ENCODE measurements around the gene GABPB2.

Gene GABPB2

DNA sequence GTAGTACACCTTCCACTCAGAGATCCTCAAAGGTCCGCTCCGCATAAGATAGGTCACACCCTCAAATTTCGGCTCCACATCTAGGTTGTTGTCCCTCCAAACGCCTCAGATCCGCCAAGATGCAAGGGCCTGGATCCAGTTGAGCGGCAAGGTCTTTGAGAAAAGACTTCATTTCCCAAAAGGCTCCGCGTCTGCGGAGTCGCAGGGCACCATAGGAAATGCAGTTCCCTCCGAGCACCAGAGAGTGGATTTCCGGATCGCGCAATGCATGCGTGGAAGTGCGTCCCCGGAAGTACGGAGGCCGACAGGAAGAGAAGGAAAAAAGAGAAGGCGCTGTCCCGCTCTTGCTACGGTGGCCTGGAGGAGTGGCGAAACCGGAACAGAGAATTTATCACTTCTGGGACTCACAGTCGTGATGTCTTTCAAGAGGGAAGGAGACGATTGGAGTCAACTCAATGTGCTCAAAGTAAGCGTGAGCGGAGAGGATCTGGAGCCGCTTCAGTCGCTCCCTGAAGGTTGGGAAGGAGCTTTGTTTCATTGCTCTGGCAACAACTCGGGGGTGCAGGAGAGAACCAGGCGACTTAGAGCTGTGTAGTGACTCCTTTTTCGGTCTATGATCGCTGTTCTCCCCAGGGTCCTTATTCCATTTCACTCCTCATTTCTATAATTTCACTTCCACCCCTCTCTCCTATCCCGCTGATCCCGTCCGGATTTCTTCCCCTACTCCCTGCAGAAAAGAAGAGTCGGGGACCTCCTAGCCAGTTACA, 95.4 kb downstream of the GABPB2 start, which contains the start of the genes LYSMD1 and SCNM1:
LYSMD1 (minus strand) TSS at position 165 of the 767 bp plus-strand sequence. CDS start 644 bp downstream, outside the sequence.
SCNM1 (plus strand) TSS at position 407 of the 767 bp plus-strand sequence; CDS start at position 416, 9 bp downstream.
- TF ChIP-seq CTCF (IDR thresholded peaks at IDR 0.05; ENCODE audit: insufficient read depth, low read length, poor library complexity, severe bottlenecking) (no peak), EZH2phosphoT487 (conservative IDR thresholded peaks at IDR 0.05; ENCODE audit: low read length) (no peak)
- peaks cover 22% of the 10 kb centered on the region for H3K79me2 ChIP-seq (ENCODE audit: insufficient read depth, low read length)
- peak within 1 kb of the TSS; percentile 45 for H3K27ac ChIP-seq (ENCODE audit: low read depth, low read length)

DNA sequence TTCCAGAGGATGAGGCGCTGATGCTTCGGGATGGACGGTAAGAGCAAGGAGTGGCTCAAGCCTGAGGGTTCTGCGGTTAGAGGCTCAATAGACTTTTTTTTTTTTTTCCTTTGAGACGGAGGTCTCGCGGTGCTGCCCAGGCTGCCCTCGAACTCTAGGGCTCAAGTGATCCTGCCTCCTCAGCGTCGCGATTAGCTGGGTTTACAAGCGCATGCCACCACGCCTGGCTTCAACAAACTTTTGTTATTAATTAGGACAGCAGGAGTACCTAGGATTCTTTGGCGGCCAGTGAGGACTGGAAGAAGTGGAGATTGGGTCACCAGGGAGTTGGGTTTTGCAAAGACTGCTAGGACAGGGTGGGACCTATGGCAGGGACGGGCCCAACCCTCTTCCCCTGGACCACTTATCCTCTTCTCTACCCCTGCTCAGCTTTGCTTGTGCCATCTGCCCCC, 96.0 kb downstream of the GABPB2 start:
- peak overlapping the region; percentile 15 for H2AFZ ChIP-seq (ENCODE audit: low read depth, low read length, severe bottlenecking)
- peak overlapping the region; percentile 77 for H3K9ac ChIP-seq (ENCODE audit: low read length)
- H4K20me1 ChIP-seq (ENCODE audit: low read depth, low read length): no peaks in the 10 kb centered on the region
- no peaks in the 10 kb centered on the region for H3K36me3 ChIP-seq (ENCODE audit: low read length)
- peak overlapping the region; percentile 45 for H3K27ac ChIP-seq (ENCODE audit: low read depth, low read length)
- H3K4me3 ChIP-seq (ENCODE audit: insufficient read depth, low read length, poor library complexity, severe bottlenecking): peak overlapping the region; percentile 93
- no peaks in the 10 kb centered on the region for H3K9me3 ChIP-seq (ENCODE audit: insufficient read depth, low read length)
- no peaks in the 10 kb centered on the region for H3K9me2 ChIP-seq (replicated peaks; ENCODE audit: insufficient read depth, low read length)
- TF ChIP-seq EZH2phosphoT487 (conservative IDR thresholded peaks at IDR 0.05; ENCODE audit: low read length) (no peak), CTCF (IDR thresholded peaks at IDR 0.05; ENCODE audit: insufficient read depth, low read length, poor library complexity, severe bottlenecking) (no peak)
- H3K4me2 ChIP-seq (ENCODE audit: low read depth, low read length, poor library complexity, severe bottlenecking): peak overlapping the region; percentile 74
- H3K27me3 ChIP-seq (ENCODE audit: low read length): no peaks in the 10 kb centered on the region
- H3K79me2 ChIP-seq (ENCODE audit: insufficient read depth, low read length): peaks cover 22% of the 10 kb centered on the region
- H3F3A ChIP-seq (ENCODE audit: insufficient read depth): 0 out of 2 replicates have a peak, but pooled peaks cover 5% of the 10 kb centered on the region

More for the DNA sequence above, 95.4 kb downstream of the GABPB2 start, which contains the start of the genes LYSMD1 and SCNM1:
- no peaks in the 10 kb centered on the region for H3K9me3 ChIP-seq (ENCODE audit: insufficient read depth, low read length)
- 0 out of 2 replicates have a peak, but pooled peaks cover 5% of the 10 kb centered on the region for H3F3A ChIP-seq (ENCODE audit: insufficient read depth)
- H3K9ac ChIP-seq (ENCODE audit: low read length): peak within 1 kb of the TSS; percentile 77
- peak within 1 kb of the TSS; percentile 60 for H2AFZ ChIP-seq (ENCODE audit: low read depth, low read length, severe bottlenecking)
- H3K4me2 ChIP-seq (ENCODE audit: low read depth, low read length, poor library complexity, severe bottlenecking): peak within 1 kb of the TSS; percentile 79
- no peaks in the 10 kb centered on the region for H4K20me1 ChIP-seq (ENCODE audit: low read depth, low read length)
- H3K9me2 ChIP-seq (replicated peaks; ENCODE audit: insufficient read depth, low read length): no peaks in the 10 kb centered on the region
- H3K4me3 ChIP-seq (ENCODE audit: insufficient read depth, low read length, poor library complexity, severe bottlenecking): peak within 1 kb of the TSS; percentile 93
- no peaks in the 10 kb centered on the region for H3K27me3 ChIP-seq (ENCODE audit: low read length)
- no peaks in the 10 kb centered on the region for H3K36me3 ChIP-seq (ENCODE audit: low read length)

DNA sequence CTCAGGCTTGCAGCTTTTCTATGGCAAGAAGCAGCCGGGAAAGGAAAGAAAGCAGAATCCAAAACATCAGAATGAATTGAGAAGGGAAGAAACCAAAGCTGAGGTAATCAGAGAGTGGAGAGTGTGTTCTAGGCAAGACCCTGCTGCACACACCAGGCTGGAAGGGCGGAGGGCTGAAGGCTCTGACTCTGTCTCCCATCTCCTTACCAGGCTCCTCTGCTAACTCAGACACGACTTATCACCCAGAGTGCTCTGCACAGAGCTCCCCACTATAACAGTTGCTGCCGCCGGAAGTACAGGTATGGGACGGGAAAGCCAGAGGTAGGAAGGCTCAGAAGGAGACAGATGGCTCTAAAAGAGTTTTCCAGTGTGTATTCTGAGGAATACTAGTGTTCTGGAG, 96.6 kb downstream of the GABPB2 start:
- Histone ChIP-seq H3K36me3 (ENCODE audit: low read length) (no peaks in the 10 kb centered on the region), H3K27ac (ENCODE audit: low read depth, low read length) (no peak overlapping the region)

More for the DNA sequence above, 96.6 kb downstream of the GABPB2 start:
- TF ChIP-seq CTCF (IDR thresholded peaks at IDR 0.05; ENCODE audit: insufficient read depth, low read length, poor library complexity, severe bottlenecking): no peak
- no peak for TF ChIP-seq EZH2phosphoT487 (conservative IDR thresholded peaks at IDR 0.05; ENCODE audit: low read length)
- no peaks in the 10 kb centered on the region for H3K9me2 ChIP-seq (replicated peaks; ENCODE audit: insufficient read depth, low read length)
- H3K9me3 ChIP-seq (ENCODE audit: insufficient read depth, low read length): no peaks in the 10 kb centered on the region
- H4K20me1 ChIP-seq (ENCODE audit: low read depth, low read length): no peaks in the 10 kb centered on the region
- 0 out of 2 replicates have a peak, but pooled peaks cover under 1% of the 10 kb centered on the region for H3F3A ChIP-seq (ENCODE audit: insufficient read depth)
- peaks cover 22% of the 10 kb centered on the region for H3K79me2 ChIP-seq (ENCODE audit: insufficient read depth, low read length)
- no peaks in the 10 kb centered on the region for H3K27me3 ChIP-seq (ENCODE audit: low read length)
- H3K4me3 ChIP-seq (ENCODE audit: insufficient read depth, low read length, poor library complexity, severe bottlenecking): peak overlapping the region; percentile 93
- peak overlapping the region; percentile 77 for H3K9ac ChIP-seq (ENCODE audit: low read length)
- no peak overlapping the region for H2AFZ ChIP-seq (ENCODE audit: low read depth, low read length, severe bottlenecking)
- peak overlapping the region; percentile 74 for H3K4me2 ChIP-seq (ENCODE audit: low read depth, low read length, poor library complexity, severe bottlenecking)
